Measurements from ENCODE around the gene TAOK3.

Gene TAOK3

DNA sequence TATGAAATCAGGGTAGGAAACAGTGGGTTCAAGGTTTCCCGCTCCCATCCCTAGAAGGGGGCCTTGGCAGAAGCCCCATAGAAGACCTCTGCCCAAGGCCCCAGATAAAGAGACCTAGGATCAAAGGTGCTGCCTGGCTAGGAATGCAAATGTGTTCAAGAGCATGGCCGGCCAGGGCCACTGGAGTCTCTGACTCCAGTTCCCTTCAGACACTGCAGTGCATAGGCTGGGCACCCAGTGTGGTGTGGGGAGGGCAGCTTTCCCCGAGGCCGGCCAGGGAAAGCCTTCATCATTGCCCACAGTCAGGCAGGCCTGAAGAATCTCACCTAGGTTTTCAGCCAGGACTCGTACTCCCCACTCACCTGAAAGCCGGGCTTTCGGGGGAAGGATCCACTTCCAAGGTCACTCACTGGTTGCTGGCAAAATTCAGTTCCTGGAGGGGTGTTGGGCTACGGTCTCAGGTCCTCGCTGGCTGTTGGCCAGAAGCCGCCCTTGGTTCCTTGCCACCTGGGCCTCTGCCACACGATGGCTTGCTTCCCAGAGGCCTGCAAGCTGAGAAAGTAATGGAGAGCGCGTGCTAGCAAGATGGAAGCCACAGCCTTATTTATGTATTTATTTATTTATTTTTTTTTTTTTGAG lies 246.5 kb downstream of the TAOK3 start:
- no peak for DNase-seq

DNA sequence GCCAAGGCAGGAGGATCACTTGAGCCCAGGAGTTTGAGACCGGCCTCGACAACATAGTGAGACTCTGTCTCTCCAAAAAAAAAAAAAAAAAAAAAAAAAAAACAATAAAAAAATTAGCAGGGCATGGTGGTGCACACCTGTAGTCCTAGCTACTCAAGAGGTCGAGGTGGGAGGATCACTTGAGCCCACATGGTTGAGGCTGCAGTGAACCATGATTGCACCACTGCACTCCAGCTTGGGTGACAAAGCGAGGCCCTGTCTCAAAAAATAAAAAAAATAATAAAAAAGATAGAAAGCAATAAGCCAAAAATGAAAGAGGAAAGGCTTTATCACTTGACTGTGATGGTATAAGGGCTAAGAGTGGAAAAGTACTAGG lies 247.0 kb downstream of the TAOK3 start:
- DNase-seq, result no peak

DNA sequence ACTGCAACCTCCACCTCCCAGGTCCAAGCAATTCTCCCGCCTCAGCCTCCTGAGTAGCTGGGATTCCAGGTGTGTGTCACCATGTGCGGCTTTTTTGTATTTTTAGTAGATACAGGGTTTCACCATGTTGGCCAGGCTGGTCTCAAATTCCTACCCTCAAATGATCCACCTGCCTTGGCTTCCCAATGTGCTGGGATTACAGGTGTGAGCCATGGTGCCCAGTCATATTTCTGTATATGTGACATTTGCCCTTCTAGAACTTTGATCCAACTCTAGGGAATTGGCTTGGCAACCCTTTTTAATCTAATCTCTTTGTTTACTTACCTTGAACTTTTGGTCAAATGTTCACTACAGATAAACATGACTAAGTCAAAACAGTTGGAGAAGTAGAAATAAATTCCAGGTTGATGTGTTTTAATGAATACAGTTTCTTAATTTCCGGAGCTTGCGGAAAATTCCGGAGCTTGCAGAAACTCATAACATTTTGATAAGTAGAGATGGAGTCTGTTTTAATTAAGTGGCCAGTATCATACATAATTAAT lies 248.3 kb downstream of the TAOK3 start:
- no peak for DNase-seq

DNA sequence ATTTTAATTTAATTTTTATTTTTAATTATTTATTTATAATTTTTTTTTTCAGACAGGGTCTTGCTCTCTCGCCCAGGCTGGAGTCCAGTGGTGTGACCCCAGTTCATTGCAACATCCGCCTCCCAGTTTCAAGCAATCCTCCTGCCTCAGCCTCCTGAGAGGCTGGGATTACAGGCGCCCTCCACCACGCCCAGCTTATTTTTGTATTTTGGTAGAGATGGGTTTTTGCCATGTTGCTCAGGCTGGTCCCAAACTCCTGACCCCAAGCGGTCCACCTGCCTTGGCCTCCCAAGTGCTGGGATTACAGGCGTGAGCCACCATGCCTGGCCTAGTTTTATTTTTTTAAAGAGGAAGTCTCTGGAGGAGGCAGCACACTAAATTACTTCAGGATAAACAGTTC lies 250.4 kb downstream of the TAOK3 start:
- no peak for DNase-seq

DNA sequence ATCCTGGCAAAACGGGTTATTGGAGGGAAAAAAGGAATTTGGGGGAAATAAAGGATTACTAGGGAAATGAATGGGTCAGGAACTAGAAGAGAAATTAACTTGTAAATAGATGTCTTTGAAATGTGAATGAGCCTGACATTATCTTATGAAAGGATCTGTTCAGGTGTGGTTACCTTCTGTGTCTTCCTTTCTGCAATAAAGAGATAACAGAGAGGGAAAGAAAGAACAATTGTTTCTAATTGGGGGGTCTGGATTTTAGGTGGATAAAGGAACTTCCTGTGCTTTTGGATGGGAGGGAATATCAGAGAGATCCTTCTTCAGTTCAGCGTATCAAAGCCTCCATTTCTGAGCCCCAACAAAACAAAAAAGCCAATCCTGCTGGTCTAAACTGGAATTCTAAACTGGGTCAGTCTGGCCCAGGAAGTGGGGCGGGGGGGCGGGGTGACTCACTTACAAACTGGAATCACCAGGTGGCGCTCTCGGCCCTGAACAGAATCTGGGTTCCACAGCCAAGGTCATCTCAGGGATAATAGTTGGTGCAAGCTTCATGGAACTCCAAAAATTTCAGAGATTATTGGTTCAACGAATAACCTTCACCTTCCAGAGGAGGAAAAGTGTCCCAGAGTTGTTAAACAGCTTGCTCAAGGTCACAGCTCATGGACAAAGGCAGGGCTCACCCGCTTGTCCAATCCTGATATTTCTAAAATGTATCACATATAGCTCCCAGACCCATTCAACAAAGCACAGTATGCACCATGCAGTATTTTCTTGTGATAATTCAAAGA lies 251.9 kb downstream of the TAOK3 start:
- peak; percentile 65 to 71 for DNase-seq

DNA sequence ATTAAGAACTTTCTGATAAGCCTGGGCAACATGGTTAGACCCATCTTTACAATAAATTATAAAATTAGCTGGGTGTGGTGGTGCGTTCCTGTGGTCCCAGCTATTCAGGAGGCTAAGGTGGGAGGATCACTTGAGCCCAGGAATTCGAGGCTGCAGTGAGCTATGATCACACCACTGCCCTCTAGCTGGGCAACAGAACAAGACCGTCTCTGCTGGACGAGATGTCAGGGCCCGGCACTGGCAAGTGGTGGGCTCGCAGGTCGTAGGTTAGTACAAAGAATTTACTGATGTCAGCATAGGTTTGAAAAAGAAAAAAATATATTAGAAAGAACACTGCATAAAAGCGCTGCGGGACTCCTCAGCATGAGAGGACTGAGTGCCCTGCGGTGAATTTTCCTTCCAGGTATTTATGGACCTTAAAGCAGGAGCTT lies 253.2 kb downstream of the TAOK3 start:
- DNase-seq, result no peak

DNA sequence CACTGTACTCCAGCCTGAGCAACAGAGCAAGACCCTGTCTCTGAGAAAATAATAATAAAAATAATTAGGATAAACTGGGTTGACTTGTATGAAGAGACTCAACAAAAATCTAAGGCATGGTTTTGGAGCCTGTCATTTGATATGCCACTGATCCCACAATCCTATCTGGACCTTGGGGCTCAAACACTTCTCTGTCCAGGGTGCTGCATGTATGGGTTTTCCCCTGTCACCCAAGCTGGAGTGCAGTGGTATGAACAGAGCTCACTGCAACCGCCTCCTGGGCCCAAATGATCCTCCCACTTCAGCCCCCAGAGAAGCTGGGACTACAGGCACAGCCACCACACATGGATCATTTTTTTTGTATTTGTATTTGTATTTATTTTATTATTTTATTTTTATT lies 263.6 kb downstream of the TAOK3 start:
- no peak for DNase-seq

DNA sequence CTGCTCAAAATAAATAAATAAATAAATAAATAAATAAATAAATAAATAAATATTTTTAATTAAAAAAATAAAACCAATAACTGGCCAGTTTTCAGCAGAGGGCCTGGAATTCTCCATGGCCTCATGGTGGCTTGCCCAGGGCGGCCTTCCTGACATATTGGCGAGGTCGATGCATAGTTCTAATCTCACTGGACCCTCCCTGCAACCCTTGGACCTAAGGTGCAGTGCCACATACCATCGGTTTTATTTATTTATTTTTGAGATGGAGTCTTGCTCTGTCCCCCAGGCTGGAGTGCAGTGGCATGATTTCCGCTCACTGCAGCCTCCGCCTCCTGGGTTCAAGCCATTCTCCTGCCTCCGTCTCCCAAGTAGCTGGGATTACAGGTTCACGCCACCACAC lies 265.0 kb downstream of the TAOK3 start:
- no peak for DNase-seq

DNA sequence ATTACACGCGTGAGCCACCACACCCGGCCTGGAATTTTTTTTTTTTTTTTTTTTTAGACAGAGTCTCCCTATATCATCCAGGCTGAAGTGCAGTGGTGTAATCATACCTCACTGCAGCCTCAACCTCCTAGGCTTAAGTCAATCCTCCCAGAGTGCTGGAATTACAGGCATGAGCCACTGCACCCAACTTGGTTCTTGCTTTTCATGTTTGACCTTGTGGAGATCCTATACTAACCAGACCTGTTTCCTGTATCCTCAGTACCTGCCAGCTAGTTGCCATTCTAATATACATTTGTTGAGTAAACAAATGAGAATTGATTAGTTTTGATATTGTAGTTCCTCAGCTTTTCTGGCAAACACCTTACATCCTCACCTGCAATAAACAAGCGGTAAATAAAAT lies 265.7 kb downstream of the TAOK3 start:
- no peak for DNase-seq

DNA sequence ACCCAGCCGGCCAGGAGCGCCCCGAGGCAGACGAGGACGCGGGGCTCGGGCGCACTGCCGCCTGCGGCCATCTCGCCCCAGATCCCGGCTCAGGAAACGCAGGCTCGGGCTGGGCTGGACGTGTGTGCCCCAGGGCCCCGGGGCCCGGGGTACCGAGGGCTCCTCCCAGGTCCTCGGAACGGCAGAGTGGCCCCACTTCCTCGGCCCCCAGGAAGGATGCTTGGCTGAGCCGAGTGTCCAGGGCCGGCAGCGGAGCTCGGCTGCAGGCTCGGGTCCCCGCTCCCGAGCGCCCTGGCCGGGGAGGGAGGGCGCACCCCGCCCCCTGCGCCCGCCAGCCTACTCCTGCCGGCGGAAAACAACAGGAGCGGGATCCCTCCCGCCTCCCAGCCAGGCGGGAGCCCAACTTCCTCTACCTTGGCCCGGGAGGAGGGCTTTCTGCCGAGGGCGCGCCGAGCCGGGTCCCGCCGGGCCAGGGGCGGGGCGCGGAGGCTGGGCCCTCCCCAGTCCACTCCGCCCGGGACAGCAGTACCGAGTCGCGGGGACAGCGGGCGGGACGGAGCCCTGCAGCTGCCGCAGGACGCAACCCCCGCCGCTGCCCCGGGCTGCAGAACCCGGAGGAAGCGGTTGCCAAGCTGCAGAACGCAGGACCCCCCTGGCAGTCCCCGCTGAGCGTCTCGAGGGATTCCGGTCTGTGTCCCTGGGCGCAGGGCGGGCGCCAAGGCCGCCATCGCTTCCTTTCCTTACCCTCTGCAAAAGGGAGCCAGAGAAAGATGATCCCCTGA lies 268.9 kb downstream of the TAOK3 start, which contains the start of gene VSIG10:
VSIG10 (minus strand) TSS at position 411 of the 782 bp plus-strand sequence; CDS start at position 71, 340 bp downstream.
- DNase-seq, result peak; percentile 49 to 74

DNA sequence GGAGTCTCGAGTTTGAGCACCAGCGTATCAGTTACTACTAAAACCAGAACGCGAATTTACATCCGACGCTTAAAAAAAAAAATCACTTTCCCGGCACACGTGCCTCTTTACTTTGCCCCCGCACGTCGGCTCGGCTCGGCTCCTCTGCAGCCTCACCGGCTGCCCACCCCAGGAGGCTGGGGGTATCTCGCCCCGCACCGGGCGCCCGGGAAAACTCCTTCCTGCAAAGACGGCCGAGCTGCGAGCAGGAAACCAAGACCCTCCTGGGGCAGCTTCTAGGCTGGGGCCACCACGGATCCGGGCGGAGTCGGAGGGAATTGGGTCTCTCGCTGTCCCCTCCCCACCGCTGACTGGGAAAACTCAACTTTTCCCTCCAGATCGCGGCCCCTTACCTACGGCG lies 269.5 kb downstream of the TAOK3 start:
- no peak for DNase-seq

DNA sequence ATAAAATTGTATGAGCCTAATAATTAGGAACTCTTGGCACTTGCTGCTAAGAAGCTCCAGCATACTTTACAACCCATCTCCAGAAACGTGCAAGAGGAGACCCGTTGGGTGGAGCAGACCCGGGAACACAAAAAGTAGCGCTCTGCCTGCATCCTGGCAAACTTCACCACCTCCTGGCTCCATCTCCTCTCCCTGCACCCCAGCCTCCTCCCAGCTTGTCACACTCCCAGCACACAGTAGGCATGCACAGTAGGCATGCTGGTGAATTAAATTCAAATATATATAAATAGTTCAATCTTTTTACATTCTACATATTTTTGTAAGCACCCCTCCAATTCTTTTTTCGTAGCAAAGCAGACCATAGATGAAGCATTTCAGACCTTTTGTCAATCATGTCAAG lies 270.1 kb downstream of the TAOK3 start:
- no peak for DNase-seq

DNA sequence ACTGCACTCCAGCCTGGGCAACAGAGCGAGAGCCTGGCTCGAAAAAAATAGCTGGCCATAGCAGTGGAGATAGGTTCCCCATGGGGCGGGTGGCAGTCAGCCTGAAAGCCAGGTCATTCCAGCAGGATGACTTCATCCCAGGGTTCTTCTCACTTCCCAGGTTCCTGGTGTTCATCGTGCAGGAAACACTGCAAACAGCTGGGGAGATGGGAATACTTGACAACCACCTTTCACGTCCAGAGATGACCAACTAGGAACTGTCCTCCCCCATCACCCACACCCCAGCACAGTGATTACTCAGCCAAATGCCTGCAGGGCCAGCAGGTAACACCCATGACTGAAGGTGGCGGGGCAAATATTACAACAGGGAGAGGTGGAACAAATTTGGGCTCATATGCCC lies 270.6 kb downstream of the TAOK3 start:
- DNase-seq, result no peak

DNA sequence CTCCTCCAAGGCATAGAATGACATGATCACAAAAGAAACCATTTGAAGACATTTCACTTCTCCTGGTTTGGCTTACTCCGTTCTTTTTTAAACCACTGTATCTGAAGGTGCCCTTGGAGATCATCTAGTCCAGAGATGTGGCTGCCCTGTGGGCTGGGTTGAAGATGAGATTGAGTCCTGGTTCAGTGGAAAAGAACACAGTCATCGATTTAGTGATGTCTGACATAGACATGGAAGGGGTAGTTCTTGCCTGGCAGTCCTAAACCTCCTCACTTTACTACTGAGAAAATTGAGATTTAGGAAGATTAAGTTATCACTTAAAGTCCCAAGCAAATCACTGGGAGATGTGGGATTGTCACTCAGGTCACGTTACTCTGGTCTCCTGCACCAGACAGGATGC lies 271.7 kb downstream of the TAOK3 start:
- no peak for DNase-seq

Data from NCI-H2081 (cell line).